Measurements from ENCODE around the gene RELN. TPM values are rescaled to one million over a fixed set of nuclear protein-coding genes. Genes with fewer than 3 reads are reported as not detected.

Gene RELN
- total RNA-seq, 1 donor from 2014 or later, result 5.7 TPM

DNA sequence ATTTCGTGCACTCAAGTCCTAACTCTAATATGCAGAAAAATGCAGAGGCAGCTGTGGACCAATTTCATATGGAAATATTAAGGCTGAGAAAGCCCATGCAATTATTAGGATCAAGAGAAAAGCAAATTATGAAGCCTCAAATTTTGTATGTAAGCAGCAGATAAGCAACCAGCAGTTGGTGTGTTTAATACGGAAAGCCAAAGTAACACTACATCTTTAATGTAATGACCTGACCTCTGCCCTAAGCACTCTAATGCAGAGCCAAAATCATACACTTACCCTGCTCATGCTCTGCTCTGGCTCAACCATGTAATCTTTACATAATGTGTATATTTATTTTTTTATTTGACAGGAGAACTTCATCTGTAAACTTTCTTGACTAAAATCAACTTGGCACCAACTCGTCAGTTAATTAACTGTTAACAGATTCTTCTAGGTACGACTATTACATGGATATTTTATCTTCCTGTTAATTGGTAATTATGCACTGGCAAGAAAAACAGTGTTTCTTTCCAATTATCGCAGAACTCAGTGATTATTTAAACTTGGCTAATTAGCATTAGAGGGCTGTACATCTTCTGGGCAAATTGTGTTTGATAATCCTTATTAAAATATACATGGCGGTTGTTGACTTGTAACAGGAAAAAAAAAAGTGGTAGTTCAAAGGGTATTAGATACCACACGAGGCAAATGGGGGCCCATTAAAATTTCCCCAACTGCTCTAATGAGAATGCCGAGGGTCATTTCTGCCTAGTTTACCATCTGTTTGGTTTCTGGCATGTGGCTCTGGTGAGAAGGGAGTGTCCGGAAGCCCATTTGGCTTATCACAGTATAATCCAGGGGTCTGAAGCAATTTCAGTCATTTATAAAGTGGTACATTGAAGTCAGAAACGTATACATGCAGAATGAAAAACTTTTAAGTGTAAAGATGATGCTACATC, 94.5 kb downstream of the RELN start:
- peaks cover 19% of the 10 kb centered on the region for H3K4me1 Mint-ChIP-seq (ENCODE audit: low read depth, unreplicated experiment)
- peak overlapping the region; percentile 35 for H3K27ac Mint-ChIP-seq (ENCODE audit: unreplicated experiment)
- DNase-seq, result no peak
- H3K27me3 Mint-ChIP-seq (ENCODE audit: unreplicated experiment), result peaks cover 2% of the 10 kb centered on the region
- H3K4me3 Mint-ChIP-seq (ENCODE audit: unreplicated experiment), result no peak overlapping the region
- TF ChIP-seq, protein P1, sequence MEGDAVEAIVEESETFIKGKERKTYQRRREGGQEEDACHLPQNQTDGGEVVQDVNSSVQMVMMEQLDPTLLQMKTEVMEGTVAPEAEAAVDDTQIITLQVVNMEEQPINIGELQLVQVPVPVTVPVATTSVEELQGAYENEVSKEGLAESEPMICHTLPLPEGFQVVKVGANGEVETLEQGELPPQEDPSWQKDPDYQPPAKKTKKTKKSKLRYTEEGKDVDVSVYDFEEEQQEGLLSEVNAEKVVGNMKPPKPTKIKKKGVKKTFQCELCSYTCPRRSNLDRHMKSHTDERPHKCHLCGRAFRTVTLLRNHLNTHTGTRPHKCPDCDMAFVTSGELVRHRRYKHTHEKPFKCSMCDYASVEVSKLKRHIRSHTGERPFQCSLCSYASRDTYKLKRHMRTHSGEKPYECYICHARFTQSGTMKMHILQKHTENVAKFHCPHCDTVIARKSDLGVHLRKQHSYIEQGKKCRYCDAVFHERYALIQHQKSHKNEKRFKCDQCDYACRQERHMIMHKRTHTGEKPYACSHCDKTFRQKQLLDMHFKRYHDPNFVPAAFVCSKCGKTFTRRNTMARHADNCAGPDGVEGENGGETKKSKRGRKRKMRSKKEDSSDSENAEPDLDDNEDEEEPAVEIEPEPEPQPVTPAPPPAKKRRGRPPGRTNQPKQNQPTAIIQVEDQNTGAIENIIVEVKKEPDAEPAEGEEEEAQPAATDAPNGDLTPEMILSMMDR (IDR thresholded peaks at IDR 0.05; ENCODE audit: partially characterized antibody, unreplicated experiment), result no peak
- H3K36me3 Mint-ChIP-seq (ENCODE audit: unreplicated experiment), result peaks cover 12% of the 10 kb centered on the region
- H3K9me3 Mint-ChIP-seq (ENCODE audit: unreplicated experiment), result no peaks in the 10 kb centered on the region

DNA sequence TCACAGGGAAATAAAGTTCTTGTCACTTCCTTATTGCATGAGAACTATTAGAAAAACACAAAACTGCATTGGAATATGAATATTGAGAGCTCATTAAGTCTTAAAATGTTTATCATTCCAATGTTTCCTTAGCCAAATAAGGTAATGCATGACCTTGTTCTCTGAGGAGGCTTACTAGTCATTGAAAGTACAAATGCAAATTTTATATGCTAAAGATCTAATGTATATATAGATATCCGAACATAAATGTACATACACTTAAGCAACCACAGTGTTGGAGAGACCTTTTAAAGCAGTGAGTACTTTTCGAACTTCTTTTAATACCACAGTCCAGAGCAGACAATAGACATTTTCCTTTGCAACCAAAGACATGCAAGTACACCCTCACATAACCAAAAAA, 96.1 kb downstream of the RELN start:
- TF ChIP-seq, protein P1 (IDR thresholded peaks at IDR 0.05; ENCODE audit: partially characterized antibody, unreplicated experiment), result no peak
- no peak for DNase-seq
- Mint-ChIP-seq H3K27me3 (ENCODE audit: unreplicated experiment) (peaks cover 2% of the 10 kb centered on the region), H3K4me3 (ENCODE audit: unreplicated experiment) (no peak overlapping the region), H3K36me3 (ENCODE audit: unreplicated experiment) (peaks cover 12% of the 10 kb centered on the region), H3K4me1 (ENCODE audit: low read depth, unreplicated experiment) (peaks cover 21% of the 10 kb centered on the region), H3K27ac (ENCODE audit: unreplicated experiment) (no peak overlapping the region), H3K9me3 (ENCODE audit: unreplicated experiment) (no peaks in the 10 kb centered on the region)

DNA sequence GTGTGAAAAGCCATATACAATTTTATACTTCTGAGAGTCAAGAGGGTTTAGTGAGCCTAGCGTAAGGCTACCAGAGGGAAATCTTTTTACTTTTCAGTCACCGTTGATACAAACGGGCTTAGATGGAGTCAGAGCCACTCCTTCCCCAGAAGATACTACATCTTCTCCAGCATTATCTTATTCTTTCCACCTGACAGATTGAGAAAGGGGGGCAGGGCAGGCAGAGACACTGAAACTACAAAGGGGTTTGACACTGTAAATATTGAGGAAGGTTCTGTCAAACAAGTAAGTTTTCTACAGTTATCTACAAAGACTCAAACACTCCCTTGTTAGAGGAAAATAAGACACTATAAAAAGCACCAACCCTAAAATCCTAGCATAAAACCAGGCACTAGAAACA, 100.0 kb downstream of the RELN start:
- no peak for DNase-seq
- no peak overlapping the region for H3K27ac Mint-ChIP-seq (ENCODE audit: unreplicated experiment)
- H3K4me1 Mint-ChIP-seq (ENCODE audit: low read depth, unreplicated experiment), result peaks cover 8% of the 10 kb centered on the region
- no peak overlapping the region for H3K4me3 Mint-ChIP-seq (ENCODE audit: unreplicated experiment)
- H3K9me3 Mint-ChIP-seq (ENCODE audit: unreplicated experiment), result peaks cover 2% of the 10 kb centered on the region
- H3K36me3 Mint-ChIP-seq (ENCODE audit: unreplicated experiment), result no peaks in the 10 kb centered on the region
- peaks cover 2% of the 10 kb centered on the region for H3K27me3 Mint-ChIP-seq (ENCODE audit: unreplicated experiment)
- TF ChIP-seq, protein P1 (IDR thresholded peaks at IDR 0.05; ENCODE audit: partially characterized antibody, unreplicated experiment), result no peak

DNA sequence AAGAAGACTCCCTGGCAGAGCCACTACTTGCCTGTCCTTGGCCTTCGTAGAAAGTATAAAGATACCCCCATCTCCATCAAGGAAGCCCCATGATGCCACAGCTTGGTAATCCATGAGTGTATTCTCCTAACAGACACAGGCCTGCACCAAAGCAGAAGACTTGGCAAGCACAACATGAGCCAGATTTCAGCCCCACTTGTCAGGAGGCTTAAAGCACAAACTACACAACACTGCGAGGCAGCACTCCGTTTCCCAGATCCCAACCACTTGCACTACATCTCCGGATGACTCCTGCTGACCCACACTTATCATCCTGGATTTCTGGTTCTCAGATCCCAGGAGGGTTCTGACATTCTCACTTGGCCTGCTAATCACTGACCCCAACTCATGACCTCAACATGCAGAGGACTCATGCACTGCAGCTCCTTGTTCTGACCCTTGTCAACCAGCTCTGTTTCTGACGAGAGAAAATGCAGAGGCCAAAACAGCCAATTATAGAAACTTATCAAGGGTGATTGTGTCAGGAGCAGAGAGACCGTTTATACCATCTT, 100.8 kb downstream of the RELN start:
- H3K36me3 Mint-ChIP-seq (ENCODE audit: unreplicated experiment), result peaks cover 2% of the 10 kb centered on the region
- peaks cover 3% of the 10 kb centered on the region for H3K4me1 Mint-ChIP-seq (ENCODE audit: low read depth, unreplicated experiment)
- peaks cover 4% of the 10 kb centered on the region for H3K27me3 Mint-ChIP-seq (ENCODE audit: unreplicated experiment)
- DNase-seq, result no peak
- H3K4me3 Mint-ChIP-seq (ENCODE audit: unreplicated experiment), result no peak overlapping the region
- H3K27ac Mint-ChIP-seq (ENCODE audit: unreplicated experiment), result no peak overlapping the region
- peaks cover 2% of the 10 kb centered on the region for H3K9me3 Mint-ChIP-seq (ENCODE audit: unreplicated experiment)
- TF ChIP-seq, protein P1 (IDR thresholded peaks at IDR 0.05; ENCODE audit: partially characterized antibody, unreplicated experiment), result no peak

All from glutamatergic neuron (in vitro differentiated cells).